GM12878 (cell line): Measurements from ENCODE around the gene DDX27. TPM values are rescaled to one million over a fixed set of nuclear protein-coding genes. Genes with fewer than 3 reads are reported as not detected.

Experiments used
- ATAC-seq: fragments of 200-7000 bp; cut with Tn5 transposase; 3 replicates; pipeline ENCODE4 v1.9.1; 2020; ENCODE audit warnings: mild to moderate bottlenecking, moderate library complexity
- BruUV-seq: library from RNA; stranded (reverse); fragments of 400-500 nt; replicated peaks from 2 replicates; lab custom pipeline; 2021; lab: Mats Ljungman, UMichigan
- CTCF ChIA-PET: fragments of 300-600 bp; sonication (Branson Sonifier 250); formaldehyde crosslinking; extraction: SDS; loops from one replicate; lab custom pipeline; 2021; ENCODE audit warnings: inconsistent platforms; lab: Yijun Ruan, JAX
- POLR2A ChIA-PET: fragments of 350-600 bp; formaldehyde crosslinking; extraction: SDS; loops from one replicate; lab custom pipeline; 2021; ENCODE audit warnings: inconsistent platforms; lab: Charles Lee
- RAD21 ChIA-PET: fragments of 300-600 bp; sonication (Branson Sonifier 250); formaldehyde crosslinking; loops from one replicate; lab custom pipeline; 2023; ENCODE audit warnings: antibody characterized with exemption; ENCODE audit not compliant: unreplicated experiment; lab: Charles Lee
- SMC1A ChIA-PET: fragments of 300-600 bp; sonication (Branson Sonifier 250); formaldehyde crosslinking; loops from one replicate; lab custom pipeline; 2023; ENCODE audit not compliant: unreplicated experiment, uncharacterized antibody; lab: Charles Lee
- DNase-seq: peaks from one replicate; pipeline ENCODE4 v3.0.0-alpha.2; 2011; ENCODE audit warnings: low read depth, low spot score
- FAIRE-seq: peaks from 3 replicates; lab custom pipeline; 2011; peaks lifted over from hg19 to GRCh38; lab: Jason Lieb, UNC
- H2AFZ ChIP-seq: 2 replicates; pipeline ENCODE4 v1.6.0; 2011; ENCODE audit warnings: low read depth, low read length, control low read depth; ENCODE audit not compliant: control insufficient read depth
- H3K27ac ChIP-seq: 2 replicates; pipeline ENCODE4 v1.5.1; 2011; ENCODE audit warnings: control low read depth; ENCODE audit not compliant: control insufficient read depth, insufficient read depth
- H3K27me3 ChIP-seq, 2 experiments: replicated peaks in 1 of 2; 2 replicates each; pipeline versions ENCODE4 v1.6.0 to v1.6.1; 2011; ENCODE audit warnings: low read length in 1 of 2; ENCODE audit not compliant: control insufficient read depth in 2 of 2, insufficient read depth in 2 of 2
- H3K36me3 ChIP-seq, 2 experiments: 2 replicates each; pipeline ENCODE4 v1.5.1; 2011; ENCODE audit warnings: low read length in 1 of 2; ENCODE audit not compliant: control insufficient read depth in 2 of 2, insufficient read depth in 2 of 2
- H3K4me1 ChIP-seq: 2 replicates; pipeline ENCODE4 v1.6.1; 2011; ENCODE audit warnings: mild to moderate bottlenecking, low read length, moderate library complexity, mixed read lengths; ENCODE audit not compliant: control insufficient read depth, insufficient read depth
- H3K4me2 ChIP-seq: 2 replicates; pipeline ENCODE4 v1.6.0; 2011; ENCODE audit warnings: control low read depth; ENCODE audit not compliant: control insufficient read depth, insufficient read depth
- H3K4me3 ChIP-seq: fragments of 200-600 bp; sonication (generic); 2 replicates; pipeline ENCODE4 v1.5.1; 2016
- H3K79me2 ChIP-seq: 2 replicates; pipeline ENCODE4 v1.6.0; 2011; ENCODE audit warnings: low read length; ENCODE audit not compliant: control insufficient read depth, insufficient read depth
- H3K9ac ChIP-seq: 2 replicates; pipeline ENCODE4 v1.8.0; 2011; ENCODE audit warnings: low read length, control low read depth, mixed read lengths; ENCODE audit not compliant: control insufficient read depth, insufficient read depth
- H3K9me3 ChIP-seq: replicated peaks from 3 replicates; pipeline ENCODE4 v1.5.1; 2011; ENCODE audit warnings: mild to moderate bottlenecking, low read length; ENCODE audit not compliant: control insufficient read depth, insufficient read depth
- H4K20me1 ChIP-seq: 2 replicates; pipeline ENCODE4 v1.6.0; 2011; ENCODE audit not compliant: control insufficient read depth, insufficient read depth
- CEBPZ ChIP-seq: fragments of 150-350 bp; IDR thresholded peaks from 2 replicates; pipeline ENCODE4 v1.6.1; 2016; ENCODE audit warnings: low read depth, low read length
- CREB1 ChIP-seq: IDR thresholded peaks from 2 replicates; pipeline ENCODE4 v1.6.1; 2012; ENCODE audit warnings: low read depth, mild to moderate bottlenecking, inconsistent platforms
- FOXK2 ChIP-seq: fragments of 450-650 bp; IDR thresholded peaks from 2 replicates; pipeline ENCODE4 v1.6.1; 2017; ENCODE audit warnings: mild to moderate bottlenecking, moderate library complexity
- HDAC6 ChIP-seq: fragments of 200-600 bp; sonication (generic); IDR thresholded peaks from one replicate; pipeline ENCODE4 v1.8.0; 2017; ENCODE audit warnings: antibody characterized with exemption; ENCODE audit not compliant: unreplicated experiment
- MYB ChIP-seq: fragments of 150-350 bp; IDR thresholded peaks from 2 replicates; pipeline ENCODE4 v1.6.1; 2014; ENCODE audit warnings: mild to moderate bottlenecking, low read depth, low read length, borderline replicate concordance
- NKRF ChIP-seq: fragments of 450-650 bp; conservative IDR thresholded peaks from 2 replicates; pipeline ENCODE4 v1.6.1; 2017; ENCODE audit warnings: mild to moderate bottlenecking, moderate library complexity
- POLR2AphosphoS5 ChIP-seq: IDR thresholded peaks from 2 replicates; pipeline ENCODE4 v1.6.1; 2011; ENCODE audit warnings: mild to moderate bottlenecking, low read length, inconsistent platforms
- SKIL ChIP-seq: fragments of 450-650 bp; IDR thresholded peaks from 2 replicates; pipeline ENCODE4 v1.6.1; 2017; ENCODE audit warnings: mild to moderate bottlenecking, low read depth, inconsistent platforms; ENCODE audit not compliant: poor library complexity, severe bottlenecking
- STAT3 ChIP-seq: IDR thresholded peaks from 2 replicates; pipeline ENCODE4 v1.6.1; 2011; ENCODE audit warnings: low read depth, low read length, improper control_type of control experiment
- SUPT20H ChIP-seq: IDR thresholded peaks from 2 replicates; pipeline ENCODE4 v1.6.1; 2011; ENCODE audit warnings: low read depth, mild to moderate bottlenecking, low read length, moderate library complexity, borderline replicate concordance; ENCODE audit not compliant: control insufficient read depth
- TCF12 ChIP-seq: IDR thresholded peaks from 2 replicates; pipeline ENCODE4 v1.6.1; 2011; ENCODE audit warnings: low read depth, mild to moderate bottlenecking, low read length
- ZBTB4 ChIP-seq: fragments of 450-650 bp; formaldehyde crosslinking; IDR thresholded peaks from 2 replicates; pipeline ENCODE4 v1.4.0; 2022; ENCODE audit warnings: mild to moderate bottlenecking, moderate library complexity
- WGBS: methylation state at CpG from one replicate; pipeline ENCODE4 v1.1.6; 2016; ENCODE audit warnings: low lambda C conversion rate; ENCODE audit not compliant: insufficient replicate concordance, insufficient coverage; ENCODE audit errors: missing lambda C conversion rate; 5-methylcytosine and 5-hydroxymethylcytosine counted together
- in situ Hi-C: fragments of 300-500 bp; cut with MboI; formaldehyde crosslinking; loops from 9 replicates; pipeline ENCODE4 v1.14.3; 2018; ENCODE audit warnings: mixed read lengths
- intact Hi-C: fragments of 100-400 bp; cut with micrococcal nuclease; formaldehyde crosslinking; loops from one replicate; pipeline ENCODE4 v1.14.2; 2022; ENCODE audit not compliant: unreplicated experiment
- polyA plus RNA-seq, 11 experiments: library from polyadenylated mRNA; depleted of rRNA in 4 of 11; unstranded in 6 of 11; stranded (reverse) in 5 of 11; fragments of >200 nt; fragmentation: Nextera tagmentation in 4 of 11; fragmentation: Illumina TruSeq in 1 of 11; extraction: Ambion mirVana in 4 of 11; extraction: Trizol in 1 of 11; gene quantifications; 1 replicate in 1 of 11; 2 replicates in 10 of 11; pipeline versions ENCODE4 v1.2.1 to v1.2.3, GENCODE V29; 2011 to 2016; ENCODE audit warnings: inconsistent platforms in 2 of 11, missing spikeins in 2 of 11, low read depth in 1 of 11
- total RNA-seq, 4 experiments: library from RNA; depleted of rRNA in 3 of 4; stranded (reverse); fragments of >200 nt in 3 of 4; fragmentation: Illumina TruSeq in 1 of 4; extraction: Trizol in 1 of 4; gene quantifications; 2 replicates each; pipeline versions ENCODE4 v1.2.1 to v1.2.3, GENCODE V29; 2013 to 2021

Gene DDX27
- total and polyA plus RNA-seq, 10 of the 15 experiments (the other 5 are each of a cell fraction or from before 2014, with no cell fraction given), result 19.8 to 78.8 (median 54.9) TPM

- intact Hi-C loops (no loop called here), in situ Hi-C loops (no loop called here)
- Histone ChIP-seq H3K36me3 (peaks cover 43 to 72% of the 10 kb centered on the region in 2 experiments), H3K27me3 (no peaks in the 10 kb centered on the region), H3K4me3 (peak overlapping the region; percentile 95), H4K20me1 (peaks cover 34% of the 10 kb centered on the region), H3K27ac (peak overlapping the region; percentile 28), H3K4me2 (peak overlapping the region; percentile 74), H3K9ac (peak overlapping the region; percentile 98), H3K4me1 (peaks cover 10% of the 10 kb centered on the region), H3K79me2 (peaks cover 97% of the 10 kb centered on the region), H3K9me3 (peaks cover 41% of the 10 kb centered on the region), H2AFZ (no peak overlapping the region)
- ATAC-seq (no peak), FAIRE-seq (no peak), DNase-seq (no peak)
- RAD21 ChIA-PET, result interaction anchor here (1.1 kb wide), 2 partner anchors 21 to 35 kb away, joined by 3 to 4 read pairs; no protein-coding TSS in a partner anchor
- CTCF ChIA-PET, result interaction anchor here (1.0 to 3.0 kb wide), 7 partner anchors 9 to 49 kb away, joined by 3 to 8 read pairs (median 3); no protein-coding TSS in a partner anchor
- BruUV-seq, result no TSS peak
- POLR2A ChIA-PET, result interaction anchor here (0.9 to 4.0 kb wide), 5 partner anchors 8 to 36 kb away, joined by 3 to 25 read pairs (median 6); no protein-coding TSS in a partner anchor
- 3% methylated on average over 9 of the region's 9 CpGs for WGBS
- SMC1A ChIA-PET, result interaction anchor here (0.6 to 3.3 kb wide), 6 partner anchors 9 to 1939 kb away, joined by 3 to 17 read pairs (median 4); no protein-coding TSS in a partner anchor
- TF ChIP-seq SKIL (no peak), NKRF (no peak), SUPT20H (no peak), HDAC6 (peak; percentile 18), POLR2AphosphoS5 (peak; percentile 40; the same call in 1 of the 2 replicates), FOXK2 (no peak), CEBPZ (no peak), MYB (no peak), ZBTB4 (CRISPR knock-in tag) (0 out of 2 replicates have a peak, but pooled peaks have one; percentile 6), TCF12 (no peak), STAT3 (no peak), CREB1 (no peak)
Observed at GRCh38 chr20:49283176-49283702, 64.0 kb downstream of the DDX27 start.
